Colon (tissue), 2 donors: ENCODE data around the gene SIM2.

Source experiments
- FAIRE-seq: peaks from 2 replicates; lab custom pipeline; 2012; peaks lifted over from hg19 to GRCh38; lab: Jason Lieb, UNC
- donor health status: control.
- donor health status: control.

The SIM2 gene

GRCh38 chr21:36738489-36739126, 39.7 kb downstream of the SIM2 start:
- FAIRE-seq = no peak

GRCh38 chr21:36741506-36741905, 42.6 kb downstream of the SIM2 start:
- FAIRE-seq = no peak

- FAIRE-seq = no peak
These were observed 44.1 kb downstream of the SIM2 start for GRCh38 chr21:36743008-36743407.

GRCh38 chr21:36743446-36743845, 44.5 kb downstream of the SIM2 start:
- FAIRE-seq = no peak

- FAIRE-seq = no peak
These were observed 45.3 kb downstream of the SIM2 start for GRCh38 chr21:36744190-36744559.

- no peak for FAIRE-seq
These were observed 45.8 kb downstream of the SIM2 start for GRCh38 chr21:36744560-36745231.

- FAIRE-seq = no peak
These were observed 46.5 kb downstream of the SIM2 start for GRCh38 chr21:36745459-36745858.

GRCh38 chr21:36747041-36747814, 48.3 kb downstream of the SIM2 start:
- no peak for FAIRE-seq

GRCh38 chr21:36747815-36748383, 49.0 kb downstream of the SIM2 start:
- FAIRE-seq = no peak

- FAIRE-seq = no peak
These were observed 51.1 kb downstream of the SIM2 start for GRCh38 chr21:36749935-36750575.

GRCh38 chr21:36750576-36750959, 51.7 kb downstream of the SIM2 start:
- FAIRE-seq = peak; percentile 43

- FAIRE-seq = no peak
These were observed 52.5 kb downstream of the SIM2 start for GRCh38 chr21:36751383-36751782.

GRCh38 chr21:36753556-36753955, 54.6 kb downstream of the SIM2 start:
- no peak for FAIRE-seq

GRCh38 chr21:36754241-36754898, 55.5 kb downstream of the SIM2 start:
- no peak for FAIRE-seq

- no peak for FAIRE-seq
These were observed 57.6 kb downstream of the SIM2 start for GRCh38 chr21:36756527-36756926.

GRCh38 chr21:36757196-36757595, 58.3 kb downstream of the SIM2 start:
- FAIRE-seq = no peak

GRCh38 chr21:36759348-36760083, 60.6 kb downstream of the SIM2 start:
- FAIRE-seq = no peak

GRCh38 chr21:36761685-36762084, 62.8 kb downstream of the SIM2 start:
- no peak for FAIRE-seq

- no peak for FAIRE-seq
These were observed 63.7 kb downstream of the SIM2 start for GRCh38 chr21:36762642-36763041.

GRCh38 chr21:36763305-36763704, 64.4 kb downstream of the SIM2 start:
- FAIRE-seq = no peak

GRCh38 chr21:36765229-36765628, 66.3 kb downstream of the SIM2 start:
- FAIRE-seq = no peak
